ENCODE measurements around the gene AZIN2. TPM values are rescaled to one million over a fixed set of nuclear protein-coding genes. Genes with fewer than 3 reads are reported as not detected.

The AZIN2 gene
- total RNA-seq, 1 experiment from 2014 or later = 0.39 TPM

DNA sequence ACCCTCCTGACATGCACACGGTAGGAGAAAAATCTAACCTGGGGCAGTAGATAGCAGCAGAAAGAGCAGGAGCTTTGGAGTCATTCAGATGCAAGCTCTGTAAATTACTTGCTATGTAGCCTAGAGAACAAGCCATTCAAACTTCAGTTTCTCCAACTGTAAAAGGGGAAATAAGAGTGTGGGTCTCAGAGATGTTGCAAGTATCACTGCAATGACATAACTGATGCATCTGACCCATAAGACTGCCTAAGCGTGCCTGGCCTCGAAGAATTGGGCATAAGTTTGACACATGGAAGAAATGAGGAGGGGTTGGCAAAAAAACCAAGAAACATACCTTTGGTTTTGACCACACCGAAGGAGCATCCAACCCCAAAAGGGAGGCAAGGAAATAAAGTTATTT lies 49.4 kb upstream of the AZIN2 start:
- Histone ChIP-seq H2BK20ac (ENCODE audit: low read depth, low read length, poor library complexity, severe bottlenecking) (no peak overlapping the region), H3K14ac (ENCODE audit: insufficient read depth, low read length) (no peak overlapping the region), H3K79me1 (ENCODE audit: insufficient read depth, low read depth, low read length, poor library complexity, severe bottlenecking) (peaks cover 17% of the 10 kb centered on the region), H3K23me2 (ENCODE audit: insufficient read length, low read depth, low read length, poor library complexity, severe bottlenecking) (peaks cover 6% of the 10 kb centered on the region), H3K79me2 (ENCODE audit: insufficient read depth, low read length) (peaks cover 38% of the 10 kb centered on the region; the same call in 1 of the 2 replicates), H2BK120ac (ENCODE audit: low read depth, low read length, poor library complexity, severe bottlenecking) (no peak overlapping the region), H4K20me1 (ENCODE audit: control insufficient read depth, insufficient read depth, insufficient read length) (no peaks in the 10 kb centered on the region), H4K5ac (ENCODE audit: insufficient read length, low read depth, low read length) (no peak overlapping the region), H2AK5ac (ENCODE audit: insufficient read length, low read length) (no peak overlapping the region), H3K4me2 (ENCODE audit: insufficient read depth, insufficient read length, low read length) (no peak overlapping the region), H3K9ac (ENCODE audit: extremely low read depth, insufficient read length, low read length) (no peak overlapping the region), H3K9me3 (ENCODE audit: control insufficient read depth, low read depth, low read length) (no peaks in the 10 kb centered on the region), H3K23ac (ENCODE audit: insufficient read length, low read depth, low read length) (no peak overlapping the region), H3K27ac (ENCODE audit: insufficient read length, low read depth, low read length) (no peak overlapping the region), H2BK15ac (ENCODE audit: low read depth, low read length) (no peak overlapping the region), H3K4ac (ENCODE audit: low read depth, low read length) (no peak overlapping the region), H4K8ac (replicated peaks; ENCODE audit: insufficient read length, low read depth, low read length) (no peak overlapping the region), H3K56ac (ENCODE audit: insufficient read length, low read depth, low read length) (no peak overlapping the region), H3K4me1 (ENCODE audit: insufficient read depth, low read length) (peaks cover 2% of the 10 kb centered on the region; the same call in 1 of the 2 replicates), H3T11ph (ENCODE audit: low read length) (no peak overlapping the region), H2AFZ (ENCODE audit: low read length) (no peak overlapping the region), H2BK12ac (ENCODE audit: insufficient read length, low read depth, low read length) (no peak overlapping the region), H3K18ac (ENCODE audit: insufficient read length, low read depth, low read length) (no peak overlapping the region), H4K91ac (ENCODE audit: insufficient read length, low read depth, low read length) (no peak overlapping the region), H2BK5ac (ENCODE audit: insufficient read length, low read length) (no peak overlapping the region), H3K27me3 (ENCODE audit: insufficient read depth, low read length) (no peaks in the 10 kb centered on the region; the same call in 1 of the 2 replicates)
- no peaks in the 10 kb centered on the region for H3K9me3 Mint-ChIP-seq
- no peak overlapping the region for H3K27ac Mint-ChIP-seq
- WGBS (ENCODE audit: extremely low coverage, insufficient read length, low lambda C conversion rate) = no CpG with 5 or more reads among the region's 4 CpGs
- H3K4me1 Mint-ChIP-seq = peaks cover 27 to 28% of the 10 kb centered on the region in 2 experiments
- TF ChIP-seq, protein P1, sequence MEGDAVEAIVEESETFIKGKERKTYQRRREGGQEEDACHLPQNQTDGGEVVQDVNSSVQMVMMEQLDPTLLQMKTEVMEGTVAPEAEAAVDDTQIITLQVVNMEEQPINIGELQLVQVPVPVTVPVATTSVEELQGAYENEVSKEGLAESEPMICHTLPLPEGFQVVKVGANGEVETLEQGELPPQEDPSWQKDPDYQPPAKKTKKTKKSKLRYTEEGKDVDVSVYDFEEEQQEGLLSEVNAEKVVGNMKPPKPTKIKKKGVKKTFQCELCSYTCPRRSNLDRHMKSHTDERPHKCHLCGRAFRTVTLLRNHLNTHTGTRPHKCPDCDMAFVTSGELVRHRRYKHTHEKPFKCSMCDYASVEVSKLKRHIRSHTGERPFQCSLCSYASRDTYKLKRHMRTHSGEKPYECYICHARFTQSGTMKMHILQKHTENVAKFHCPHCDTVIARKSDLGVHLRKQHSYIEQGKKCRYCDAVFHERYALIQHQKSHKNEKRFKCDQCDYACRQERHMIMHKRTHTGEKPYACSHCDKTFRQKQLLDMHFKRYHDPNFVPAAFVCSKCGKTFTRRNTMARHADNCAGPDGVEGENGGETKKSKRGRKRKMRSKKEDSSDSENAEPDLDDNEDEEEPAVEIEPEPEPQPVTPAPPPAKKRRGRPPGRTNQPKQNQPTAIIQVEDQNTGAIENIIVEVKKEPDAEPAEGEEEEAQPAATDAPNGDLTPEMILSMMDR (conservative IDR thresholded peaks at IDR 0.05) = no peak
- no peaks in the 10 kb centered on the region for H3K27me3 Mint-ChIP-seq (ENCODE audit: low read depth)
- no peak overlapping the region for H3K4me3 Mint-ChIP-seq
- no peak for DNase-seq
- H3K36me3 Mint-ChIP-seq (ENCODE audit: insufficient read depth in 1 of 3, low read depth in 3 of 3) = peaks cover 1 to 33% (median 28%) of the 10 kb centered on the region in 3 experiments; a peak in 6 of 7 replicates

Data from H9 (cell line).